Esophagus muscularis mucosa (tissue), 4 donors: ENCODE measurements around the gene HSD3B1. TPM values are rescaled to one million over a fixed set of nuclear protein-coding genes. Genes with fewer than 3 reads are reported as not detected.
A peak's percentile ranks its signal among the peaks of the same experiment; 100 is the strongest.
"Not testable (repeated sequence)": the region's sequence is repeated elsewhere in the genome, so short reads cannot be mapped to it uniquely, and the experiment has no call there.

ENCODE experiments used
- DNase-seq: peaks from one replicate; pipeline ENCODE4 v3.0.0-alpha.2; 2017; ENCODE audit errors: extremely low spot score
- H3K27ac ChIP-seq, 4 donors: fragments of 200-600 bp; sonication (generic); replicated peaks in 1 of 4; 1 replicate in 3 of 4; 2 replicates in 1 of 4; pipeline ENCODE4 v1.5.1; 2016 to 2019; ENCODE audit warnings: mild to moderate bottlenecking in 1 of 4
- H3K27me3 ChIP-seq, 4 donors: fragments of 200-600 bp; sonication (generic); one replicate each; pipeline versions ENCODE4 v1.5.1 to v1.6.0; 2016 to 2019
- H3K36me3 ChIP-seq, 4 donors: fragments of 200-600 bp; sonication (generic); one replicate each; pipeline ENCODE4 v1.5.1; 2016 to 2019
- H3K4me1 ChIP-seq, 4 donors: fragments of 200-600 bp; sonication (generic); one replicate each; pipeline ENCODE4 v1.5.1; 2016 to 2019
- H3K4me3 ChIP-seq, 4 donors: fragments of 200-600 bp; sonication (generic); 1 replicate in 2 of 4; 2 replicates in 2 of 4; pipeline ENCODE4 v1.5.1; 2016 to 2019; ENCODE audit warnings: mild to moderate bottlenecking in 4 of 4, moderate library complexity in 1 of 4
- H3K9me3 ChIP-seq, 4 donors: fragments of 200-600 bp; sonication (generic); 1 replicate in 3 of 4; 2 replicates in 1 of 4; pipeline ENCODE4 v1.5.1; 2016 to 2019
- CTCF ChIP-seq, 3 experiments: fragments of 200-600 bp in 2 of 3; fragments of 450-650 bp in 1 of 3; sonication (generic) in 2 of 3; IDR thresholded peaks; one replicate each; pipeline ENCODE4 v1.5.1; 2017 to 2019; ENCODE audit warnings: antibody characterized with exemption in 3 of 3, mild to moderate bottlenecking in 2 of 3, moderate library complexity in 1 of 3
- EP300 ChIP-seq: sonication (generic); formaldehyde crosslinking; IDR thresholded peaks from one replicate; pipeline ENCODE4 v1.6.1; 2017; ENCODE audit warnings: antibody characterized with exemption
- POLR2A ChIP-seq: fragments of 450-650 bp; IDR thresholded peaks from one replicate; pipeline ENCODE4 v1.6.1; 2017; ENCODE audit warnings: antibody characterized with exemption, moderate library complexity, mild to moderate bottlenecking, low read depth
- POLR2AphosphoS5 ChIP-seq, 2 donors: sonication (generic); formaldehyde crosslinking; IDR thresholded peaks; one replicate each; pipeline ENCODE4 v1.6.1; 2017; ENCODE audit warnings: antibody characterized with exemption in 2 of 2
- whole genome bisulfite sequencing: methylation state at CpG from one replicate; pipeline ENCODE4 v1.1.5; 2018; 5-methylcytosine and 5-hydroxymethylcytosine counted together
- intact Hi-C: fragments of 100-400 bp; cut with DNase I; formaldehyde crosslinking; loops from one replicate; pipeline ENCODE4 v1.15.1; 2023
- total RNA-seq, 4 donors: library from RNA; depleted of rRNA; stranded (reverse); fragments of >200 nt; gene quantifications; one replicate each; pipeline versions ENCODE4 v1.1.0 to v1.2.1, GENCODE V29; 2016

The HSD3B1 gene
- total RNA-seq, 4 donors from 2014 or later = not detected

DNA sequence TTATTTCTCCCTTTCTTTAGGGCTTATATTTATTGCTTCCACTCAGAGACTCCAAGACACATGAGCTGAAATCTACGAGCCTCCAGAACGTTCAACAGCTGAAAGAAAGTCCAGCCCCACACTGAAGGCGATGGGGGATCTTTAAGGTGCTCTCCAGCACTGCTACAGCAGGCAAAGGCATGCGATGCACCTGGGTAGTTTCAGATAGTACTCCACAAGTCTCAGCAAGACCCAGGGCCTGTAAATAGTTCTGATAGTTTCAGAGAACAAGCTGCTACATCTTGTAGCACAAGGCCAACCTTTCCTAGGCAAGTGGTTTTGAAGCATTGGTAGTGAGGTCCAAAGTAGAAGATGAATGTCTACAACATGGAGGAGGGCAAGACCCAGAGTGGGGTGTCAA, 2.2 kb upstream of the HSD3B1 start:
- DNase-seq = no peak
- H3K27me3 ChIP-seq = no peaks in the 10 kb centered on the region
- H3K36me3 ChIP-seq = no peaks in the 10 kb centered on the region
- intact Hi-C loops = no loop called here
- WGBS = 81% methylated on average over 4 of the region's 4 CpGs
- H3K4me1 ChIP-seq = no peaks in the 10 kb centered on the region
- TF ChIP-seq POLR2A (no peak), POLR2AphosphoS5 (IDR thresholded peaks at IDR 0.05) (no peak), EP300 (no peak)
- no peak overlapping the region for H3K4me3 ChIP-seq
- H3K27ac ChIP-seq = no peak overlapping the region
- H3K9me3 ChIP-seq = no peaks in the 10 kb centered on the region

DNA sequence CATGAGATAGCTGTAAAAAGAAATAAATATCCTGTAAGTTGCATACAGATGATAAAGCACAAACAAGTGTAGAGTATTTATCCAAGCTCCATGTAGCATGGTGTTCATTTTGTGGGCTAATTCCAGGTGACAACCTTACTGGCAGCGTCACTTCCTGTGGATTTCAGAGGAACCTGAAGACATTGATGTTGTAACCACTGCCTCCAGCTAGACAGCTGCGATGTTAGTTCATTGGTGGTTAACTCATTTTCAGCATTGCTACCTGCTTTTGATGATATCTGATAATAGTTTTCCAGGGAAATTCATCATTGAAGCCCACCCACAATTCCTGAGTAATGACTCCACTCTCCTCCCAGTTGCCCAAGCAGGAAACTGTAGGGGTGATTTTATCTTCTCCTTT, 3.0 kb downstream of the HSD3B1 start:
- Histone ChIP-seq H3K4me1 (no peaks in the 10 kb centered on the region), H3K36me3 (no peaks in the 10 kb centered on the region), H3K4me3 (no peak overlapping the region), H3K9me3 (no peaks in the 10 kb centered on the region), H3K27ac (no peak overlapping the region), H3K27me3 (no peaks in the 10 kb centered on the region)
- no peak for DNase-seq
- TF ChIP-seq EP300 (no peak), POLR2AphosphoS5 (IDR thresholded peaks at IDR 0.05) (no peak), CTCF (IDR thresholded peaks at IDR 0.05) (no peak), POLR2A (no peak)
- intact Hi-C loops = no loop called here
- WGBS = 69% methylated on average over 2 of the region's 2 CpGs

- H3K27me3 ChIP-seq = no peaks in the 10 kb centered on the region
- H3K4me3 ChIP-seq = no peak overlapping the region
- intact Hi-C loops = no loop called here
- TF ChIP-seq POLR2A (no peak), POLR2AphosphoS5 (IDR thresholded peaks at IDR 0.05) (no peak), EP300 (no peak), CTCF (IDR thresholded peaks at IDR 0.05) (no peak)
- WGBS = no CpG with 5 or more reads among the region's 5 CpGs
- no peak overlapping the region for H3K27ac ChIP-seq
- peak; percentile 77 for DNase-seq
- no peaks in the 10 kb centered on the region for H3K9me3 ChIP-seq
- no peaks in the 10 kb centered on the region for H3K36me3 ChIP-seq
- H3K4me1 ChIP-seq = no peaks in the 10 kb centered on the region
Measured at GRCh38 chr1:119515221-119515620, 8.2 kb downstream of the HSD3B1 start.

DNA sequence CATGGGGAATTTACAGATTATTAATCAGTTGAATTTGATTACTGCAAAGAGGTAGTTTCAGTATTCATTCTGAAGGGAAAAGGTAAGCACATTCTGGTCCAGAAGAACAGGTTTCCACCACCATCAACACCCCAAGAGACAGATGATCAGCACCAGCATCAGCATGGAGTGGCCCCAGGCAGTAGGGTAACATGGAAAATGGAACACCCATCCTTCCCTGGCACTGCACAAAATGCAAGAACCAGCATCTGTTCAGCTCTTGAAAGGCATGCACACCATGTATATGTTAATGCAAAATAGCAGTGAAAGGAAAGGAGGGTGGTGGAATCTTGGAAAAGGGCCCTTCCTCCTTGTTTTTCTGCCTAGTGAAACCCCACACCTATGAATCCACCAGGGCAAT, 9.2 kb downstream of the HSD3B1 start:
- TF ChIP-seq CTCF (IDR thresholded peaks at IDR 0.05) = no peak
- no peak for TF ChIP-seq POLR2AphosphoS5 (IDR thresholded peaks at IDR 0.05)
- no peak for TF ChIP-seq POLR2A
- TF ChIP-seq EP300 = no peak
- H3K36me3 ChIP-seq = no peaks in the 10 kb centered on the region
- H3K4me1 ChIP-seq = no peaks in the 10 kb centered on the region
- intact Hi-C loops = no loop called here
- H3K27me3 ChIP-seq = no peaks in the 10 kb centered on the region
- no peak overlapping the region for H3K27ac ChIP-seq
- no peak for DNase-seq
- H3K9me3 ChIP-seq = no peaks in the 10 kb centered on the region
- no peak overlapping the region for H3K4me3 ChIP-seq

DNA sequence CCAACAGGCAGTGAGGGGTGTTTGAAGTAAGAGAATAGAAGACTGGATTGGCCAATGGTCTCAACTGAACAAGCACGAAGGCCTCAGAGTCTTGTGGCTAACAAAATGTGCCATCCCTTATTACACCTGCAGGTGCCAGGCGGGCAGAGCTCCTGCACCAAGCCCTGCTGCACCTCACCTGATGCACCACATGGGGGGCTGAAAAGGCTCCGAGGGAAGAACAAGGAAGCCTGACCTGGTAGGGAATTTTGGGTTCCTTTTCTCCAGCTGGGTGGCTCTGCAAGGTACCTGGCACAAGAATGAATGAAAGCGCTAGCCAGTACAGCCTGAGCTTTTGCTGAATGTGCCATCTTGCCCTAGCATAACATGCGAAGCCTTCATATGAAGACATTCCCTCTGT, 9.7 kb downstream of the HSD3B1 start:
- H3K36me3 ChIP-seq = no peaks in the 10 kb centered on the region
- H3K27ac ChIP-seq = no peak overlapping the region
- H3K4me3 ChIP-seq = no peak overlapping the region
- intact Hi-C loops = no loop called here
- H3K9me3 ChIP-seq = no peaks in the 10 kb centered on the region
- H3K27me3 ChIP-seq = no peaks in the 10 kb centered on the region
- TF ChIP-seq POLR2AphosphoS5 (IDR thresholded peaks at IDR 0.05) = no peak
- TF ChIP-seq POLR2A = no peak
- no peak for TF ChIP-seq EP300
- no peak for TF ChIP-seq CTCF (IDR thresholded peaks at IDR 0.05)
- WGBS = 87% methylated on average over 5 of the region's 5 CpGs
- DNase-seq = peak; percentile 75
- no peaks in the 10 kb centered on the region for H3K4me1 ChIP-seq

DNA sequence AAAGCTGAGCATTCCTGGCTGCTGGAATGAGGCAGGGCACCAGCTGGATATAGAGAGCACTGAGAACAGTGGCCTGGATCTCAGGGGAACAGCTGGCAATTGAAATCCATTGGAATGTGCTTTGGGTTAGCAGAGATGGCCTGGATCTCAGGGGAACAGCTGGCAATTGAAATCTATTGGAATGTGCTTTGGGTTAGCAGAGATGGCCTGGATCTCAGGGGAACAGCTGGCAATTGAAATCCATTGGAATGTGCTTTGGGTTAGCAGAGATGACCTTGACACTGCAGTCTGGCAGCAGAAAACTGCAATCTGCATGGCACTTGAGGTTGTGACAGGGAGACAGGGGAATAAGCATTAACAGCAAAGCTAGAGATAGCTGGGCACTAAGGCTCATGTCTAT, 10.7 kb downstream of the HSD3B1 start:
- H3K9me3 ChIP-seq, H3K4me3 ChIP-seq, intact Hi-C loops, DNase-seq, H3K36me3 ChIP-seq, H3K27me3 ChIP-seq, H3K4me1 ChIP-seq, H3K27ac ChIP-seq: not testable (repeated sequence)
